Keratinocyte (primary cell): ENCODE measurements around the gene DNASE1L2.

Experiments
- CTCF ChIP-seq, 3 experiments: IDR thresholded peaks in 1 of 3; conservative IDR thresholded peaks in 1 of 3; optimal IDR thresholded peaks in 1 of 3; 2 replicates in 2 of 3; 3 replicates in 1 of 3; pipeline versions ENCODE3 to v1.5.1; 2011; ENCODE audit warnings: low read length in 3 of 3, mild to moderate bottlenecking in 3 of 3, moderate library complexity in 2 of 3, control low read depth in 1 of 3, inconsistent platforms in 1 of 3; ENCODE audit not compliant: insufficient read depth in 2 of 3; ENCODE audit errors: extremely low read depth in 1 of 3
- EZH2 ChIP-seq: IDR thresholded peaks from one replicate; pipeline ENCODE4 v1.6.1; 2012; ENCODE audit warnings: inconsistent platforms, mild to moderate bottlenecking, low read length, moderate library complexity

- no peak for TF ChIP-seq CTCF (optimal IDR thresholded peaks at IDR 0.05 in 1 of 3, IDR thresholded peaks at IDR 0.05 in 1 of 3, conservative IDR thresholded peaks at IDR 0.05 in 1 of 3; ENCODE audit: extremely low read depth in 1 of 3, insufficient read depth in 2 of 3, low read length in 3 of 3)
- no peak for TF ChIP-seq EZH2
Observed at GRCh38 chr16:2270070-2270462, 33.8 kb downstream of the DNASE1L2 start.
